Non-pigmented ciliary epithelial cell (primary cell): ENCODE data around the gene SLC45A2.
"Not testable (repeated sequence)": the region's sequence is repeated elsewhere in the genome, so short reads cannot be mapped to it uniquely, and the experiment has no call there.

Experiments
- DNase-seq: peaks from one replicate; pipeline ENCODE4 v3.0.0-alpha.2; 2010; ENCODE audit warnings: low read depth

SLC45A2 gene

GRCh38 chr5:33921002-33921401, 63.5 kb downstream of the SLC45A2 start:
- DNase-seq, result no peak

GRCh38 chr5:33914844-33915243, 69.6 kb downstream of the SLC45A2 start:
- not testable (repeated sequence) for DNase-seq

GRCh38 chr5:33906248-33906647, 78.2 kb downstream of the SLC45A2 start:
- not testable (repeated sequence) for DNase-seq

GRCh38 chr5:33905381-33905780, 79.1 kb downstream of the SLC45A2 start:
- DNase-seq, result no peak

- no peak for DNase-seq
These were observed 81.4 kb downstream of the SLC45A2 start for GRCh38 chr5:33903118-33903517.

- DNase-seq, result no peak
These were observed 83.3 kb downstream of the SLC45A2 start for GRCh38 chr5:33901156-33901555.
